GM19324 (cell line): ENCODE data around the gene CDKN1C.
A peak's percentile ranks its signal among the peaks of the same experiment; 100 is the strongest.

Experiments
- ATAC-seq: cut with Tn5 transposase; IDR thresholded peaks from one replicate; pipeline ENCODE4 v1.9.1; 2021; ENCODE audit warnings: mild to moderate bottlenecking, moderate library complexity; ENCODE audit not compliant: unreplicated experiment, low FRiP score

CDKN1C gene

DNA sequence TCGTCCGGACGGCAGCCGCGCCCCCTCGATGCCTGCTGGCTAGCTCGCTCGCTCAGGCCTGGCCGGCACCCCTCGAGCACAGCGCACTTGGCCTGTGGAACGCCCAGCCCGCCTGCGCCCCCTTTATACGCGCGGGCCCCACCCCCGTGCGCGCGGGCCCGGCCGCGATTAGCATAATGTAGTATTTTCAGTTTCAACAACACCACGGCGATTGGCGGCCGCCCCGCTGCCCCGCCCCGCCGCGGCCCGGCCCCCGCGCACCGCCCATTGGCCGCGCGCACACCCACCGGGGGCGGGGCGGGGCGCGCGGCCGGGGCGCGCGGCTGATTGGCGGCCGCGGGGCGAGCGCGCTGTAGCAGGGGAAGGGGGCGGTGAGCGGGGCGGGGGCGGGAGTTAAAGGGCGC, at the start of gene CDKN1C:
CDKN1C (minus strand) TSS at position 98 of the 404 bp plus-strand sequence. CDS start 319 bp downstream, outside the sequence.
- peak; percentile 81 for ATAC-seq

DNA sequence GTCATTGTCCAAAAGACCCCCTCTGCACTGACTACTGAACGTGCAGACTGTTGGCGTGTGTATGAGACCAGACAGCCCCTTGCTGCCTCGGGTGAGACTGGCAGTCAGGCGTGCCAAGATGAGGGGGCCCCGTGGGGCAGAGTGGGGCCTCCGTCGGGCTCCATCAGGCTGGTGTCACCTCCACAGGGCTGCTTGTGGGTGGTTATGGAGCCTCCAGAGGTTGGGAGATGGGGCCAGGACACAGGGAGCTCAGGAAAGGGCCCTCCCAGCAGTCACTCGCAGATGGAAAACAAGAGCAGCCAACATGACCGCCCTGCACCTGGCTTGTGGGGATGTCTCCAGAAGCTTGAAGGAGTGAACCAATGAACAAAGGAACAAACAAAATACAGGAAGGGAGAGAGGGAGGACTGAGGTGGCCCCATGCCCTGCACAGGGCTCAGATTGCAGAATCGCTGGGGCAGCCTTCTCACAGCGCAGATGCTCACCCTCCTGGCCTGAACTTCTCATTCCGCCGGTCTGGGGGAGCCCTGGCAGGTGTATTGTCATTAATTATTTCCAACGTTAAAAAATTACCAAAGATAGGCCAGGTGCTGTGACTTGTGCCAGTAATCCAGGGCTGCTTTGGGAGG, 49.1 kb upstream of the CDKN1C start:
- ATAC-seq, result no peak

DNA sequence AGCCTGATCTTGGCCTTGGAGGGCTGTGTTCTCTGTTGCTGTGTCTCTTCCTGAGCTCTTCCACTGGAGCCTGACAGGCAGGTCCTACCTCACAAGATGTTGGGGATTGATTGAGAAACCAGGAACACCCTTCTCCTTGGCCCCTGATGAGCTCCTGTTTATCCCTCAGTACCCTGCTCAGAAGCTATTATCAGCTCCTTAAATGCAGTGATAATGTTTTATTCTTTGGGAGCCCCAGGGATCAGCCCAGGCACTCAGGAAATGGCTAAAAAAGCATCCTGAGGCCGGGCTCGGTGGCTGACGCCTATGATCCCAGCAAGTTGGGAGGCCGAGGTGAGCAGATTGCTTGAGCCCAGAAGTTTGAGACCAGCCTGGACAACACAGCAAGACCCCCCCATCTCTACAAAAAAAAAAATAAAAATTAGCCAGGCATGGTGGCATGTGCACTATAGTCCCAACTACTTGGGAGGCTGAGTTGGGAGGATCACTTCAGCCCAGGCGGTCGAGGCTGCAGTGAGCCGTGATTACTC, 48.5 kb upstream of the CDKN1C start:
- no peak for ATAC-seq

DNA sequence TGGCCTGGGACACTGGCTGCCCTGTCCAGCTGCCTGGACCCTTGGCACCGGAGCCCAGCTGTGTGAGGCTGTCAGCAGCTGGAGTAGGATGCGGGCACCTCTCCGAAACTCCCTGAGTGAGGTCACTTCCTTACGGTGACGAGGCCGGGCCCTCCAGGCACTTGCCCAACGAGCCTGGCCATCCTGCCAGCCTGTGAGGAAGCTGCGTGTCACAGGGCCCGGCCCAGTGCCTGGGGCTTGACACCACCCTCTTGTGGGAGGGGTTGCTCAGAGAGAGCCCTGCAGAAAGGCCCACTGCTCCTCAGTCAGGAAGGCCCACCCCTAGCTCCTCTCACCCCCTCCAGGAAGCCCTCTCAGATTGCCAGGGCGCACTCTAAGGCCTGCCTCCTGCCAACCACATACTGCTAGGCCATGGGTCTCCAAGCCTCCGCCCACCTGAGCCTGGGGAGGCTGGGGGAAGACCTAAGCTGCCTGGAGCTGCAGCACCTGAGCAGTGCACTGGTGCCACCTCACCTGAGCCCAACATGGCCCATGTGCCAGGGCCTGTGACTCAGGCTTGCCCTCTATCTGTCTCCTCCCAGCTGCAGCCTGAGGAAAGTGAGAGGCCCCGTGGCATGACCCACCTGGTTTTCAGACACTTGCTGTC, 47.9 kb upstream of the CDKN1C start:
- ATAC-seq, result no peak

DNA sequence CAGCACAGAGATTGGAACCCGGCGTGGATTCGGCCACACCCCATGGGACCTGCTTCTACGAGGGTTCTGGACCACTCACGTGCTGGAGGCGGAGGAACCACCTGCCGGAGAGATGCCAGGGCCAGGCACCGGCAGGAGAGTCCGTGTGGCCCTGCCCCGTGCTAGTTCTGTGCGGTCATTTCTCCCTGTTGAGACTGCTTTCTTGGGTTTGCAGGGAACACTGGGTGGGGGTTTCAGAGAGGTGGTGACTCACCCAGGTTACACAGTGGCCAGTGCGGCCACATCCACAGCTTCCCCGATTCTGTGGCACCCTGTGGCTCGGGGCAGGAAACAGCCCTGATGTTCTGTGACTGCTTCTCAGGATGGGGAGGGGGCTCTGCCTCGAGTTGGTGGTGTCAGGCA, 47.3 kb upstream of the CDKN1C start:
- no peak for ATAC-seq

DNA sequence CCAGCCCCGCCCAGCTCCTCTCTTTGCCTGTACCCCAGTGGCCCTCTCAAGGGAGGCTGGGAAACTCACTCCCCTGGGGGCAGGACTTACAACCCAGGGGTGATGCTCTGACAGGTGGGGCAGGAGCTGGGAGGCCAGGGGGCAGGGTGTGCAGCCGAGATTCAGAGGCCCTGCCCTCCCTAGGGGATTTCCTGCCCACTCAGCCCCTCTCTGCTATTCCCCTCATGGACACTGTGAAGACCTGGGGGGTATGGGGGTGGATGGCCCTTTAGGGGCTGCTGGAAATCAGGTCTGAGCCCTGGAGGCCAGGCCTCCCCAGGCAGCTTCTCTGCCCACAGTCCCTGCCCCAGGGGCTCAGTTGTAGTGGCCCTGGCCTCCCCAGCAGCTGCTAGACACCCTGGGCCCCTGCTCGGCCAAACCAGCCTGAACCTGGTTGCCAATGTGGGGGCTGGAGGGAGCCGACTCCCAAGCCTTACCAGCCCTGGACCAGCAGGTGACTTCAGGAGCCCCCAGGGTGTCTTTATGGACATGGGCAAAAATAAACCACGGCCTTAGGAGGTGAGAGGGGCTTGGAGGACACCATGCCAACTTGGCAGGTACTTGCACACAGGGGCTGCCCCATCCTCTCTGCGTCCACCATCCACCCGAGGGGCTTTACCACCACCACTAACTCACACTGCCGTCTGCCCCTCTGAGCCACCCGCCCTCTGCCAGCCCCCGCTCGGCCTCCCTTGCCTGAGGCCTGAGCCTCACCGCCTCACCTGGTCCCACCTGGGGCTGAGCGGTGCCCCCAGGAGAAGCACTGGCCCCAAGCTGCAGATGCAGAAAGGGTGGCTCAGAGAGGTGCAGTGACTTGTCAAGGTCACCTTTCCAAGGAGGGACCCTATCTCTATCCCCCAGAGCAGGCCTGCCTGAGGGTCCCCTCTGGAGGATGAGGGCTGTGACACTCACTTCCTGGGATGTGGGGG, 46.5 kb upstream of the CDKN1C start:
- ATAC-seq, result no peak

DNA sequence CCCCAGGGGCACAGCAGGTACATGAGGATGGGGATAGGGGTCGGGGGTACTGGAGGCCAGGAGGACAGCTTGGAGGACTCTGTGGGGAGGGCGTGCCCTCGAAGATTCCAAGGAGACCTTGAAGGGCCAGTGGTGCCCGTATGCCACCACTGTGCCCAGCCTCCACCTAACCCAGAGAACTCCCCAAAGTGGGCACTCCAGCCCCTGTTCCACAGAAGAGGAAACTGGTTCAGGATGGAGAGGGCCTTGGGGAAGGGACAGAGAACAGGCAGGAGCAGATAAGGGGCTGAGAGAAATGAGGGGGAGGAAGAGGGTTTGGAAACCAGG, 45.8 kb upstream of the CDKN1C start:
- no peak for ATAC-seq

DNA sequence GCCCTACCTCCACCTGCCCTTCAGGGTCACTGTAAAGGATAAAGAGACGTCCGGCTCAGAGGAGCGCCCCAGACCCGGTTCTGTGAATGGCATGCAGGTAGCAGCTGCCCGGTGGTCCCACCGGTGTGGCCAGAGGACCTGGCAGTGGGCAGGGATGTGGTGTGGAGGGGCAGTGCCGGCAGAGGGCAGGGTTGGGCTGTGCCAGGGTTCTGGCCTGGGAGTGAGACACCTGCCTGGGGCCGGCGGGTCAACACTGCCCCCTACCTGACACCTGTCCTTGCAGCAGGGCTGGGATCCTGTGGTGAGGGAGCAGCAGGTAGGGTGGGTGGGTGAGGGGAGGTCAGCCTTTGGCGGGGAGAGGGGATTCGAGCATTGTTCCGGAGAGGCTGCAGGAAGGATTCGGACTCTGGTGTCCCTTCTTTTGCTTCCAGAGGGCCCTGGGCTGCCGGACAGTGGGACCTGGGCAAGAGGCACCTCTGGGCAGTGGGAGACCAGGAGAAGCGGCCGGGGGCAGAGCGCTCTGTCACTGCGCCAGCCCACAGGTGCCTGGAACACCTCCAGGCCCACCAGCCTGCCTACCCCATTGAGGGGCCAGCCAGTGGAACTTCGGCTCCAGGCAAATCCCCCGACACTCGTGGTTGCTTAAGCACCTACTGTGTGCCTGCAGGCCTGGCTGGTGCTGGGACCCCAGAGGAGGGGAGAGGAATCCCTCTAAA, 45.3 kb upstream of the CDKN1C start:
- peak; percentile 39 for ATAC-seq

DNA sequence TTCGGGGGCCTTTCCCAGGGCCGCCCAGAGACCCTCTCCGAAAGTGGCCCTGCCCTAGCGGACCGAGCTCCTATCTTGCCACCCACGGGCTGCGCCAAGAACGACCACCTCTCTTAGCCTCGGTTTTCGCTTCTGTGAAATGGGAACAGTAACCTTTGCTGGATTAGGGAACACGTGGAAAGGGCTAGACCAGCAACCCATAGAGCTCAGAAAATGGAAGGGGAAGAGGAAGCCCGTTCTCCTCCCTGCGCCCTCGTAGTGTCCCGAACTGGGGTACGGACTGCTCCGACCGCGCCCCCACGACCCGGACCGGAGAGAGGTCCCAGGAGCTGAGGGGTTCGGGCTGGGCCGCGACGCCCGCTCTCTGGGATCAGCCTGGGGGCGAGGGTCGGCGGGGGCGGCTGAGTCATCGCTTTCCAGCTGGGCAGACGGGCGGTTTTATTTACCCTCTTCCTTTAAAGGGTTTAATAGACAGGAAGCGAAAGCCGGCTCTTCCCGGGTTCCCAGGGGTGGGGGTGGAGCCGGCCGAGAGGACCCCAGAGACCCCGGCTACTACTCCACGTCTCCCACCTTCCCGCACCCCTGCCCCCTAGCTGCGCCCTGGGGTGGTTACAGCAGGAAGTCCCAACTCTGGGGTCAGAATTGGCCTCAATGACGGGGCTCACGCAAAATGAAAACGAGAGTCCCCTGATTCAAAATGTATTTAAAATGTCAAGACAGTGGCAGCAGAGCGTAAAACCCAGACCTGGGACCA, 44.6 kb upstream of the CDKN1C start:
- no peak for ATAC-seq

DNA sequence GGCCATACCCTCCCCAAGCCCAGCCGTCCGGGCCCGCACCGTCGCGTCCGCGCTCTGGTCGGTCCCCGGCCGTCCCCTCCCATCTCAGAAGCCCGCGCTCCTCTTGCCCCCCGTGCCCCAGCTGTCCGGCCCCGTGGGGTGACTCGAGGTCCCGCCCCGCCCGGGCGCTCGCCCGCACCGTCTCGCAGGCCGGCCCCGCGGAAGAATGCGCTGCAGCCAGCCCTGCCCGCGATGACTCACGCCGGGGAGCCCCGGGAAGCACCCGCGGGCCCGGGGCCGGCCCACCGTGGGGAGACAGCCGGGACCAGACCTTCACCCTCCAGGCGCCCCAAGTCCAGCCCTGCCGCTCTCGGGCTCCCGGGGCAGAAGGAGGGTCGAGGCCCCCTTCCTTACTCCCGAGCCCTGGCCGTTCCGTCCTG, 44.0 kb upstream of the CDKN1C start:
- no peak for ATAC-seq

DNA sequence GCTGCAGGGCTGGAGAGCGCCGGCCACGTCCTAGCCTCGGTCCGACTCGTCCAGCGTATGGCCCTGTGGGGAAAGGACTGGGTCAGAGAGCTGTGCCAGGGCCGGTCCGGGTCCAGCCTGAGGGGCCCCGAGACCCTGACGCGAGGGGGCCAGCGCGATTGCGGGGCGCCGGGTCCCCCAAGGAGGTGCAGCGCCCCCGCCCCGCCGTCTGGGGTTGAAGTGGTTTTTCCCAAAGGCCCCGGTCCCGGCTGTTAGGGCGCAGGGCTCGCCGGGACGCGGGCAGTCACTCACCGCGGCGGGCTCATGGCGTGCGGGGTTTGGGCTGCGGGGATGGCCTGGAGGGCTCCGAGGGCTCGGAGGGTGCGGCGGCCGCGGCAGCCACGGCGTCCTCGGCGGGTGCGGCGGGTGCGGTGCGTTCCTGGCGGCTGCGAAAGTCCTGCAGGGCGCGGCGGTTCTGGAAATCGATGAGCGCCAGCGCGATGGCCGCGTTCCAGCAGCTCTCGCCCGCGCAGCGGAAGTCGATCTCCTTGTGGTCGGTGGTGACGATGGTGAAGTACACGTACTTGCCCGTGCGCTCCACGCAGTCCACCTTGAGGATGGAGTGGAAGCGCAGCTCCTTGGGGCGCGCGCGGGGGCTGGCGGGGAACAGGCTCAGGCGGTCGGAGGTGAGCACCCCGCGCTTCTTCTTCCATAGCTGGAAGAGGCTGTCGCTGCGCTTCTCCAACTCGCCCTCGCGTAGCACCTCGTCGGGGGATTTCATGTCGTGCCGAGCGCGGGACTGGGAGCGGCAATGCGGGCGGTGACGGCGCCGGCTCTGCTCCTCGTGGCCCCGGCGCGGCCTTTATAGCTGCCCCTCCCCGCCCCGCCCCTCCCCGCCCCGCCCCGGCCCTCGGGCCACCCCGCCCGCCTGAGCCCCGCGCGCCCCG, 43.3 kb upstream of the CDKN1C start, which contains the start of gene PHLDA2:
PHLDA2 (minus strand) TSS at position 816 of the 926 bp plus-strand sequence; CDS start at position 760, 56 bp downstream.
- no peak for ATAC-seq

DNA sequence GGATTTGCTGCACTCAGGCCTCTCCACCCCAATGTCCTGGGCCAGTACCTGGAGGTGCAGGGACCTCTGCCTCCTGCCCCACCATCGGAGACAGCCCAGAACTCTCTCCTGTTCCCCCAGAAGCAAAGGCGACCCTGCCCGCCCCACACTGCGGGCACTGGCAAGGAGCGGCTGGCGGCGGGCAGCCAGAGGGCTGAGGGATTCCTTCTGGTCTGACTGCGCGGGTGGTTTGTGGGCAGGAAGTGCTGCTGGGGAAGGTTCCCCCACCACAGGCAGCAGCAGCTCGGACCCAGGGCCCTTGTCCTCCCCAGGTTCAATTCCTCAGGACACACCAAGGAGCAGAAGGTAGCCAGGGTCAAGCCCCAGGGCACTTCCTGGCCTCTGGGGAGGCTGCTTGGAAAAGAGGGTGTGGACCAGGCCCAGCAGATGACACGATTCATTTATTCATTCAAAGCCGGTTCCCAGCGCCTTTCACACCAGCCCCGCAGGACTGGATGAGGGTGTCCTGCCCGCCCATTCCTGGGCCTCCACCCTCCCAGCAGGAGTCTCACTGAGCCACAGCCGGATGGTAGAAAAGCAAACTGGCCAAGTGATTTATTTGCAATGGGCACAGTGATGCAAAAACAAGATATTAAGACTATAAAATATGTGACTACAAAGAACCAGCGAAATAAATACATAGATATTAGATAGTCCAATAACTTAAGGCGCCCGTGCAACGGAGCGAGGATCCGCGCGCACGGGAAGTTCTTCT, 42.5 kb upstream of the CDKN1C start:
- ATAC-seq, result no peak

DNA sequence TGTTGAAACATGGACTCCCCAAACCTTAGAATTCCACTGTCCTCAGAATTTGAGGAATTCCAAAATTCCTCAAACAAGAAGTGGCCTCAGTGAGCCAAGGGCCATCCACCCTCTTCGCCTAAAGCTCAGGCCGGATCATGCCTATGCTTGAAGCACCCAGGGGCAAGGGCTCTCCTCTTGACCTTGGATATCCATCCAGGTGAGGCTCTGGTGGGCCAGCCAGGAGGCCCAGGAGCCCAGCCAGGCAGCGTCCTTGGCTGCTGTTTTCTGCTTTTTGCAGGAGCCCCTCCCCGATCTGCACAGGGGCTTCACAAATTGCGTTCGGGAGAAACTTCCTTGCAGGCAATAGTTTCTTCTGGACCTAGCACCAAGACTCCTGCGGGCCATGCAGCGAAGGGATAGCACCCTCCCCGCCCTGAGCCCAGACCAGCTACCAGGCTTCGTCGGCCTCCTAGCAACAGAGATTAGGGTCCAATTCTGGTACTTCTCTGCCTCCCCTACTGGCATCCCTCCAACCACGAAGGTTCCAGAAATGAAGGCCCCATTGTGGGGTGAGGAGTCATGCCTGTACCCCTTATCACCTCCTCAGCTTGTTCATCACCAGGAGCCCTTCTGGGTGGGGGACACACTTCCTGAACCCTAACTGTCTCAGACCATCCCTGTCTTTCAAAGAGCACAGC, 41.7 kb upstream of the CDKN1C start:
- no peak for ATAC-seq

DNA sequence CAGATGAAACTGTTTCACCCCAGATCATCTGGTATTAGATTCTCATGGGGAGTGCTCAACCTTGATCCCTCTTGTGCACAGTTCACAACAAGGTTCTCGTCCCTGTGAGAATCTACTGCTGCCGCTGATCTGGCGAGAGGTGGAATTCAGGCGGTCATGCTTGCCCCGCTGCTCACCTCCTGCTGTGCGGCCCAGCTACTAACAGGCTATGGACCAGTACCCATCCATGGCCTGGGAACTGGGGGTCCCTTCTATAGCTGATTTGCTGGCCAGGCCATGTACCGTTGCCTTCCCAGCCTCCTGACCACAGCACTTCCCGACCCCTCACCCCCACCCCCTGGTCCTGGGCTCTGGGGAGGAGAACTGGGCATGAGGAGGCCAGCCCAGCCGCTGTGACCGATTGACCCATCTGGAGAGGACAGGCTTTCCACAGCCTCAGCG, 41.1 kb upstream of the CDKN1C start:
- no peak for ATAC-seq

DNA sequence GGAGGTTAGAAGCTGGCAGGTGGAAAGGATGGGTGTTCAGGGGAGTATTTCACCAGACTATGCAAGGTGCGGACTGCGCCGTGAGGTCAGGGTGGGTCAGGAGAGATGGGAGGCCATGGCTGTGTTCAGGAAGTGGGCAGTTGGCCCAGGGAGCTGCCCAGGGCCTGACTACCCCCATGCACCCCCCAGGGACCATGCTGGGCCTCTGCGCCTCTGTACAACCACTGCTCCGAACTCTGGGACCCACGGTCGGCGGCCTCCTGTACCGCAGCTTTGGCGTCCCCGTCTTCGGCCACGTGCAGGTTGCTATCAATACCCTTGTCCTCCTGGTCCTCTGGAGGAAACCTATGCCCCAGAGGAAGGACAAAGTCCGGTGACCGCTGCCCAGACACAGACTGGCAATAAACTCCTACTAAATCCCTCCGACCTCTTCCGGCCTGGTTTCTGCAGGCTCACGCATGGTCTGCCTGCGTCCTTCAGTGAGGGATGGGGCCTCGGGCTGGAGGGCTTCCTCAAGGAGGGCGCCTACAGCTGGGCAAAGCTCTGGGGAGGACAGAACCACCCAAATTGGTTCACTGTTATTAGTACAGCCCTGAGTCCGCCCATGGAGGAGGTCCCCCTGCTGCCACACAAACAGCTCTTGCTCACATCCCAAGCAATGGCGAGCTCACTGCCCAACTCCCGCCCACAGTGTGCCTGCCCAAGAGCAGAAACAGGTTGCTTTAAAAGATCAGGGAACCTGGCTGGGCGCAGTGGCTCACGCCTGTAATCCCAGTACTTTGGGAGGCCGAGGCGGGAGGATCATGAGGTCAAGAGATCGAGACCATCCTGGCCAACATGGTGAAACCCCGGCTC, 39.5 kb upstream of the CDKN1C start:
- ATAC-seq, result no peak

DNA sequence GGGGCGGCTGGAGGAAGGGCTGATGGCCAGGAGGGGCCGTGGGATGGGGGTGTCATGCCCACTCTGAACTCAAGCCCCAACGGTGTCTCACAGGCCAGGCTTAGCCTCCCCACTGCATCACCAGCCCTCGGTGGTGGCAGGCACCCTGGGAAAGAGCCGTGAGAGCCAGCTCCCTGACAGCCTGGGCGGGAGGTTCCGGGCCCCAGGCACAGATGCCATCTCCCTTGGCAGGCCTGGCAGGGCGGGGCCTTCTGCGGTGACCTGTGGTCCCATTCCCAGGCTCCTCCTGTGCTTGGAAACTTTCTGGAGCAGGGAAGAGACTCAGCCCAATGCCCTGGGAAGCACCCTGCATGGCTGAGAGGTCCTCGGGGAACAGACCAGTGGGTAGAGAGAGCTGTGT, 38.8 kb upstream of the CDKN1C start:
- ATAC-seq, result no peak
